Motor neuron (in vitro differentiated cells): Measurements from ENCODE around the gene RBP3. TPM values are rescaled to one million over a fixed set of nuclear protein-coding genes. Genes with fewer than 3 reads are reported as not detected.

Experiments used
- ATAC-seq, 8 experiments: fragments of 200-7000 bp; cut with Tn5 transposase; replicated peaks in 6 of 8; 2 replicates each; pipeline ENCODE4 v1.8.0; 2021; ENCODE audit warnings: mild to moderate bottlenecking in 8 of 8, moderate library complexity in 8 of 8
- H3K27ac ChIP-seq, 2 donors: fragments of 250-450 bp; sonication (Bioruptor Pico); 2 replicates each; pipeline ENCODE4 v1.9.0; 2021; ENCODE audit warnings: antibody characterized with exemption in 2 of 2, mild to moderate bottlenecking in 2 of 2, moderate library complexity in 1 of 2
- H3K4me1 ChIP-seq, 2 donors: fragments of 250-450 bp; sonication (Bioruptor Pico); replicated peaks in 1 of 2; 2 replicates each; pipeline ENCODE4 v1.6.1; 2021; ENCODE audit warnings: antibody characterized with exemption in 2 of 2, mild to moderate bottlenecking in 2 of 2, moderate library complexity in 1 of 2
- H3K4me3 ChIP-seq, 5 donors: fragments of 250-450 bp; sonication (Bioruptor Pico); 2 replicates each; pipeline ENCODE4 v1.9.0; 2021; ENCODE audit warnings: antibody characterized with exemption in 5 of 5, mild to moderate bottlenecking in 5 of 5, moderate library complexity in 4 of 5
- WGBS, 10 experiments: fragments of 450-650 bp; shearing (Covaris generic); methylation state at CpG; one replicate each; pipeline ENCODE4 v1.0.0; 2022; 5-methylcytosine and 5-hydroxymethylcytosine counted together
- in situ Hi-C, 9 experiments: fragments of 400-800 bp; cut with MboI; loops; one replicate each; pipeline ENCODE4 v1.15.0; 2021; ENCODE audit warnings: low sequenced_read_pairs in 9 of 9, low pct_unique_long_range_greater_than_20kb in 2 of 9; ENCODE audit not compliant: unreplicated experiment in 9 of 9
- total RNA-seq, 8 experiments: library from RNA; unstranded; fragments of 300-600 nt; gene quantifications; 2 replicates each; pipeline versions ENCODE4 v1.2.3 to v1.2.4, GENCODE V29; 2022

Gene RBP3
- total RNA-seq, 8 experiments from 2014 or later, result under 0.01 to 0.28 (median 0.07) TPM; not detected in 2

GRCh38 chr10:47356708-47357107 is 8.5 kb downstream of the RBP3 start:
- no peak overlapping the region for H3K27ac ChIP-seq
- ATAC-seq, result no peak
- in situ Hi-C loops, result no loop called here
- 14 to 71% (median 60%) methylated on average over 1 to 4 of the region's 5 CpGs; no CpG with 5 or more reads in 3 of the 10 experiments for WGBS, 10 experiments
- no peaks in the 10 kb centered on the region for H3K4me1 ChIP-seq
- H3K4me3 ChIP-seq, result no peak overlapping the region

- 43 to 100% methylated on average over 1 to 4 of the region's 12 CpGs; no CpG with 5 or more reads in 8 of the 10 experiments for WGBS, 10 experiments
- Histone ChIP-seq H3K27ac (no peak overlapping the region), H3K4me1 (no peaks in the 10 kb centered on the region), H3K4me3 (no peak overlapping the region)
- no peak for ATAC-seq
- in situ Hi-C loops, result no loop called here
Measured at GRCh38 chr10:47357131-47357582, 9.0 kb downstream of the RBP3 start.

- Histone ChIP-seq H3K27ac (no peak overlapping the region), H3K4me1 (no peaks in the 10 kb centered on the region), H3K4me3 (no peak overlapping the region)
- in situ Hi-C loops, result no loop called here
- 40 to 100% (median 100%) methylated on average over 1 to 2 of the region's 3 CpGs; no CpG with 5 or more reads in 7 of the 10 experiments for WGBS, 10 experiments
- ATAC-seq, result no peak
Measured at GRCh38 chr10:47357911-47358310, 9.7 kb downstream of the RBP3 start.

GRCh38 chr10:47358457-47358856 is 10.3 kb downstream of the RBP3 start:
- in situ Hi-C loops, result no loop called here
- 0 to 100% (median 20%) methylated on average over 1 of the region's 3 CpGs; no CpG with 5 or more reads in 5 of the 10 experiments for WGBS, 10 experiments
- no peak overlapping the region for H3K27ac ChIP-seq
- H3K4me3 ChIP-seq, result no peak overlapping the region
- no peaks in the 10 kb centered on the region for H3K4me1 ChIP-seq
- ATAC-seq, result no peak

- H3K4me1 ChIP-seq, result no peaks in the 10 kb centered on the region
- 7 to 82% (median 54%) methylated on average over 1 to 2 of the region's 2 CpGs; no CpG with 5 or more reads in 6 of the 10 experiments for WGBS, 10 experiments
- no peak overlapping the region for H3K27ac ChIP-seq
- ATAC-seq, result no peak
- in situ Hi-C loops, result no loop called here
- H3K4me3 ChIP-seq, result no peak overlapping the region
Measured at GRCh38 chr10:47359101-47359500, 10.9 kb downstream of the RBP3 start.

- Histone ChIP-seq H3K4me1 (no peaks in the 10 kb centered on the region), H3K27ac (no peak overlapping the region), H3K4me3 (no peak overlapping the region)
- no peak for ATAC-seq
- in situ Hi-C loops, result no loop called here
- WGBS, 10 experiments, result 40 to 57% methylated on average over 1 of the region's 4 CpGs; no CpG with 5 or more reads in 8 of the 10 experiments
Measured at GRCh38 chr10:47359626-47360418, 11.7 kb downstream of the RBP3 start.

- ATAC-seq, result no peak
- Histone ChIP-seq H3K4me1 (no peaks in the 10 kb centered on the region), H3K4me3 (no peak overlapping the region), H3K27ac (no peak overlapping the region)
- in situ Hi-C loops, result no loop called here
- WGBS, 10 experiments, result 82 to 100% (median 85%) methylated on average over 1 to 9 of the region's 14 CpGs; no CpG with 5 or more reads in 4 of the 10 experiments
Measured at GRCh38 chr10:47360419-47361040, 12.4 kb downstream of the RBP3 start.

- Histone ChIP-seq H3K4me1 (no peaks in the 10 kb centered on the region), H3K27ac (no peak overlapping the region), H3K4me3 (no peak overlapping the region)
- ATAC-seq, result peak in 4 of 8 experiments; percentile 47 to 77 (median 73)
- in situ Hi-C loops, result no loop called here
- WGBS, 10 experiments, result 0 to 47% (median 30%) methylated on average over 1 to 5 of the region's 9 CpGs; no CpG with 5 or more reads in 6 of the 10 experiments
Measured at GRCh38 chr10:47361293-47361692, 13.1 kb downstream of the RBP3 start.

GRCh38 chr10:47362199-47362598 is 14.0 kb downstream of the RBP3 start:
- no peak overlapping the region for H3K4me3 ChIP-seq
- WGBS, 10 experiments, result 58 to 100% (median 80%) methylated on average over 1 to 3 of the region's 3 CpGs
- in situ Hi-C loops, result no loop called here
- no peak for ATAC-seq
- no peak overlapping the region for H3K27ac ChIP-seq
- no peaks in the 10 kb centered on the region for H3K4me1 ChIP-seq

GRCh38 chr10:47363781-47364180 is 15.6 kb downstream of the RBP3 start:
- Histone ChIP-seq H3K27ac (no peak overlapping the region), H3K4me3 (no peak overlapping the region), H3K4me1 (no peaks in the 10 kb centered on the region)
- WGBS, 10 experiments, result 54 to 100% (median 80%) methylated on average over 1 to 3 of the region's 3 CpGs; no CpG with 5 or more reads in 3 of the 10 experiments
- in situ Hi-C loops, result no loop called here
- ATAC-seq, result no peak

- 53 to 90% (median 78%) methylated on average over 1 to 4 of the region's 4 CpGs; no CpG with 5 or more reads in 2 of the 10 experiments for WGBS, 10 experiments
- ATAC-seq, result no peak
- Histone ChIP-seq H3K4me3 (no peak overlapping the region), H3K27ac (no peak overlapping the region), H3K4me1 (no peaks in the 10 kb centered on the region)
- in situ Hi-C loops, result no loop called here
Measured at GRCh38 chr10:47364366-47364765, 16.2 kb downstream of the RBP3 start.

- Histone ChIP-seq H3K27ac (no peak overlapping the region), H3K4me3 (no peak overlapping the region), H3K4me1 (no peaks in the 10 kb centered on the region)
- no peak for ATAC-seq
- in situ Hi-C loops, result no loop called here
- WGBS, 10 experiments, result 40 to 80% (median 78%) methylated on average over 1 to 4 of the region's 6 CpGs; no CpG with 5 or more reads in 6 of the 10 experiments
Measured at GRCh38 chr10:47364911-47365310, 16.7 kb downstream of the RBP3 start.

GRCh38 chr10:47365431-47366180 is 17.4 kb downstream of the RBP3 start:
- no peak for ATAC-seq
- no peak overlapping the region for H3K27ac ChIP-seq
- no peak overlapping the region for H3K4me3 ChIP-seq
- in situ Hi-C loops, result no loop called here
- WGBS, 10 experiments, result 20 to 100% (median 48%) methylated on average over 1 to 8 of the region's 9 CpGs; no CpG with 5 or more reads in 4 of the 10 experiments
- H3K4me1 ChIP-seq, result no peaks in the 10 kb centered on the region
